ENCODE results near the gene FUNDC2. TPM values are rescaled to one million over a fixed set of nuclear protein-coding genes. Genes with fewer than 3 reads are reported as not detected.

The FUNDC2 gene
- total RNA-seq, 4 donors from 2014 or later = 7.8 to 51.7 (median 34.7) TPM

DNA sequence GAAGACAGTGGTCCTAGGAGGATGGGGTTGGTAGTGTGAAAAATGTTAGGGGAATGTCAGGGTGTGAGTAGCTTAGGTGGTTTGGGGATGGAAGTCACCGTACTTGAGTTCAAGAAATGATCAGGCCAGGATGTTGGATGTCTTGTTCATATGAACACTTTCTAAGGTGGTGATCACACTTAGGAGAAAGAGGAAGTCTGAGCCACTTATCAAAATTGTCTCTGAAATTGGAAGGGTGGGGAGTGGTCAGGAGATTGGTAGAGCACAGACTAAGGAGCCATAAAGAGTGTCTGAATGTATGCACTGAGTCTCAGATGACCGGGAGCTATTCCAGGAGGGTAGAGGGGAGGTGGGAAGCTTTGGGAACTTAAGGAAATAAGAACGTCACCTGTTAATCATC, 27.0 kb downstream of the FUNDC2 start:
- Histone ChIP-seq H3K36me3 (peaks cover 0 to 39% (median 0%) of the 10 kb centered on the region in 3 donors), H3K27me3 (no peaks in the 10 kb centered on the region), H3K4me1 (peaks cover 0 to 13% (median 0%) of the 10 kb centered on the region in 3 donors), H3K27ac (no peak overlapping the region), H3K4me3 (no peak overlapping the region), H3K9me3 (no peaks in the 10 kb centered on the region)
- intact Hi-C loops (cut with DNase I) = no loop called here
- TF ChIP-seq, protein P1, sequence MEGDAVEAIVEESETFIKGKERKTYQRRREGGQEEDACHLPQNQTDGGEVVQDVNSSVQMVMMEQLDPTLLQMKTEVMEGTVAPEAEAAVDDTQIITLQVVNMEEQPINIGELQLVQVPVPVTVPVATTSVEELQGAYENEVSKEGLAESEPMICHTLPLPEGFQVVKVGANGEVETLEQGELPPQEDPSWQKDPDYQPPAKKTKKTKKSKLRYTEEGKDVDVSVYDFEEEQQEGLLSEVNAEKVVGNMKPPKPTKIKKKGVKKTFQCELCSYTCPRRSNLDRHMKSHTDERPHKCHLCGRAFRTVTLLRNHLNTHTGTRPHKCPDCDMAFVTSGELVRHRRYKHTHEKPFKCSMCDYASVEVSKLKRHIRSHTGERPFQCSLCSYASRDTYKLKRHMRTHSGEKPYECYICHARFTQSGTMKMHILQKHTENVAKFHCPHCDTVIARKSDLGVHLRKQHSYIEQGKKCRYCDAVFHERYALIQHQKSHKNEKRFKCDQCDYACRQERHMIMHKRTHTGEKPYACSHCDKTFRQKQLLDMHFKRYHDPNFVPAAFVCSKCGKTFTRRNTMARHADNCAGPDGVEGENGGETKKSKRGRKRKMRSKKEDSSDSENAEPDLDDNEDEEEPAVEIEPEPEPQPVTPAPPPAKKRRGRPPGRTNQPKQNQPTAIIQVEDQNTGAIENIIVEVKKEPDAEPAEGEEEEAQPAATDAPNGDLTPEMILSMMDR (IDR thresholded peaks at IDR 0.05) = no peak
- no peak for TF ChIP-seq POLR2A (IDR thresholded peaks at IDR 0.05)
- 57 to 72% methylated on average over 2 to 3 of the region's 3 CpGs for WGBS, 2 donors
- no peak for DNase-seq

- Histone ChIP-seq H3K27me3 (no peaks in the 10 kb centered on the region), H3K4me3 (no peak overlapping the region), H3K9me3 (no peaks in the 10 kb centered on the region), H3K4me1 (peaks cover 0 to 13% (median 0%) of the 10 kb centered on the region in 3 donors), H3K27ac (no peak overlapping the region), H3K36me3 (peaks cover 0 to 39% (median 0%) of the 10 kb centered on the region in 3 donors)
- DNase-seq = no peak
- WGBS, 2 donors = 82 to 95% methylated on average over 3 to 4 of the region's 4 CpGs
- intact Hi-C loops (cut with DNase I) = no loop called here
- TF ChIP-seq, protein P1 (IDR thresholded peaks at IDR 0.05) = no peak
- no peak for TF ChIP-seq POLR2A (IDR thresholded peaks at IDR 0.05)
These were observed 27.6 kb downstream of the FUNDC2 start for GRCh38 chrX:155054255-155054654.

- intact Hi-C loops (cut with DNase I) = no loop called here
- no peak overlapping the region for H3K27ac ChIP-seq
- TF ChIP-seq, protein P1 (IDR thresholded peaks at IDR 0.05) = no peak
- H3K4me1 ChIP-seq = peaks cover 0 to 13% (median 0%) of the 10 kb centered on the region in 3 donors
- no peaks in the 10 kb centered on the region for H3K9me3 ChIP-seq
- H3K4me3 ChIP-seq = no peak overlapping the region
- 73 to 91% methylated on average over 3 of the region's 3 CpGs for WGBS, 2 donors
- no peaks in the 10 kb centered on the region for H3K27me3 ChIP-seq
- no peak for DNase-seq
- peaks cover 0 to 49% (median 0%) of the 10 kb centered on the region in 3 donors for H3K36me3 ChIP-seq
These were observed 28.9 kb downstream of the FUNDC2 start for GRCh38 chrX:155055494-155055893.

- Histone ChIP-seq H3K4me3 (no peak overlapping the region), H3K4me1 (peaks cover 0 to 13% (median 0%) of the 10 kb centered on the region in 3 donors), H3K27me3 (no peaks in the 10 kb centered on the region), H3K9me3 (no peaks in the 10 kb centered on the region), H3K36me3 (peaks cover 0 to 54% (median 0%) of the 10 kb centered on the region in 3 donors), H3K27ac (peak overlapping the region in 1 of 4 donors; percentile 48)
- TF ChIP-seq POLR2A (IDR thresholded peaks at IDR 0.05) = no peak
- TF ChIP-seq, protein P1 (IDR thresholded peaks at IDR 0.05) = no peak
- DNase-seq = no peak
- intact Hi-C loops (cut with DNase I) = no loop called here
- WGBS, 2 donors = 63 to 86% methylated on average over 1 of the region's 1 CpG
These were observed 29.8 kb downstream of the FUNDC2 start for GRCh38 chrX:155056471-155056870.

DNA sequence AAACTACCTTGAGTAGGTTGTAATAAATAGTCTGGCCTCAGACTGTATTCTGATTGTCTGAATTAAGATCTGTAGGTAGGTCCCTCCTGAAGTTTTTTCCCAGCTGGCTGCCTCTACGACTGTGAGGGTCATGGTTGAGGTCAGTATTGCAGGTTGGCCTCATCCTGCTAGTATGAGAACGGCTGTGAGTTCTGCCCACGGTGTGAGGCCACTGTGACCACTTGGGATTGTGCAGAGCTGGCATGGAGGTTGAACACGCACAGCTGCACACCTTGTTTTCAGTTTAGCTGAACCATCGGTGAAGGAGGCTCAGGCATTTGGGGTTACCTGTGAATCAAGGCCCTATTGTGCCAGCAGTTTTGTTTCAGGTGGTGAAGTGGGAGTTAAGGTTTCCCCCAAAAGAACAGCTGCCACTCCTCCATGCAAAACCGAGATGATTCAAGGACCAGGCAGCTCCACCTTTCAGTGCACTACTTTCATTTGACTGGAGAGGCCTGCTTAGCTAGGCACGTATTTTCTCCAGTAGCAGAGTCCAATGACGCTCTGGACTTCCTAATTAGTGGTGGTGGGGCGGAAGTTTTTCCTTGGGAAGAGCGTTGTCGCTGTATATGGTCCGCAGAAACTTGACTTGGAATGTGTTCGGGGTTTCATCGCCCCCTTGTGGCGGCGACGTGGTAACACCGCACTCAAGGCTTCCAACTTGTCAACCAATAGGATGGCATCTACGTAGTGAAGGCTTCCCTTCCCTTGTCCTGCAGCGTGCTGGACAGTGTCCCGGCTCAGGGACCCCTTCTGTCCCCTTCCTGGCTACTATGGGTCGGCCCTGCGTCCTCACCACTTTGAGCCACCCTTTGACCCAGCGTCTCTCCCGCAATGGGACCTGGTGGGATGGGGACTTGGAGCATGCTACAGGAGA, 30.5 kb downstream of the FUNDC2 start:
- Histone ChIP-seq H3K27ac (peak overlapping the region in 3 of 4 donors; percentile 14 to 48 (median 22)), H3K9me3 (no peaks in the 10 kb centered on the region), H3K36me3 (peaks cover 0 to 54% (median 0%) of the 10 kb centered on the region in 3 donors), H3K27me3 (no peaks in the 10 kb centered on the region), H3K4me1 (peaks cover 0 to 13% (median 0%) of the 10 kb centered on the region in 3 donors), H3K4me3 (peak overlapping the region in 2 of 4 donors; percentile 9 to 46)
- TF ChIP-seq POLR2A (IDR thresholded peaks at IDR 0.05) = no peak
- TF ChIP-seq, protein P1 (IDR thresholded peaks at IDR 0.05) = peak; percentile 60 to 72 (median 68)
- DNase-seq = no peak
- intact Hi-C loops (cut with DNase I) = no loop called here
- 28 to 80% methylated on average over 2 to 23 of the region's 25 CpGs for WGBS, 2 donors
